Gastrocnemius medialis (tissue), 4 donors: Measurements from ENCODE around the gene PHACTR1.

Source experiments
- POLR2A ChIP-seq, 2 donors: fragments of 450-650 bp; IDR thresholded peaks; one replicate each; pipeline ENCODE4 v1.6.1; 2017; ENCODE audit warnings: antibody characterized with exemption in 2 of 2, mild to moderate bottlenecking in 2 of 2, moderate library complexity in 2 of 2
- TF ChIP-seq, protein P1 (sequence below), 5 experiments: fragments of 450-650 bp in 3 of 5; fragments of 200-600 bp in 2 of 5; sonication (generic) in 2 of 5; IDR thresholded peaks in 4 of 5; conservative IDR thresholded peaks in 1 of 5; 1 replicate in 4 of 5; 2 replicates in 1 of 5; pipeline ENCODE4 v1.5.1; 2016 to 2019; ENCODE audit warnings: antibody characterized with exemption in 5 of 5, mild to moderate bottlenecking in 3 of 5, moderate library complexity in 3 of 5

DNA sequence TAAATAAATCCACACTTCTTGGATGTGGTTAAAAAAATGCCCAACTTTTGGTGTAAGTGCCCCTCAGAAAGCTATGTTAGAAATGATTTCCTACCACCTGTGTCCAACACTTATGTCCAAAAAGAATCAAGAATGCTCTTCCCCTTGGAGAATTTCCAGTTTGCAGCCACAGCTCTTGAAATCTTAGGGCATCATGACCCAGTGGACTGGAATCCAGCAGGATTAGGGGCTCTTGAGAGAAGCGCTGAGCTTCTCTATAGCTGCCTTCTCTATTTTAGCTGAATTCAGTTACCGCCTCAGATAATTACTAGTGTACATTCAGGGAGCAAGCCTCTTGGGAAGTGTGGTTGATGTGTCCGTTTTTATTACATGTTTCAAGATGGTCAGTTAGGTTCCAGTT is 2.5 kb downstream of the PHACTR1 start:
- TF ChIP-seq, protein P1, sequence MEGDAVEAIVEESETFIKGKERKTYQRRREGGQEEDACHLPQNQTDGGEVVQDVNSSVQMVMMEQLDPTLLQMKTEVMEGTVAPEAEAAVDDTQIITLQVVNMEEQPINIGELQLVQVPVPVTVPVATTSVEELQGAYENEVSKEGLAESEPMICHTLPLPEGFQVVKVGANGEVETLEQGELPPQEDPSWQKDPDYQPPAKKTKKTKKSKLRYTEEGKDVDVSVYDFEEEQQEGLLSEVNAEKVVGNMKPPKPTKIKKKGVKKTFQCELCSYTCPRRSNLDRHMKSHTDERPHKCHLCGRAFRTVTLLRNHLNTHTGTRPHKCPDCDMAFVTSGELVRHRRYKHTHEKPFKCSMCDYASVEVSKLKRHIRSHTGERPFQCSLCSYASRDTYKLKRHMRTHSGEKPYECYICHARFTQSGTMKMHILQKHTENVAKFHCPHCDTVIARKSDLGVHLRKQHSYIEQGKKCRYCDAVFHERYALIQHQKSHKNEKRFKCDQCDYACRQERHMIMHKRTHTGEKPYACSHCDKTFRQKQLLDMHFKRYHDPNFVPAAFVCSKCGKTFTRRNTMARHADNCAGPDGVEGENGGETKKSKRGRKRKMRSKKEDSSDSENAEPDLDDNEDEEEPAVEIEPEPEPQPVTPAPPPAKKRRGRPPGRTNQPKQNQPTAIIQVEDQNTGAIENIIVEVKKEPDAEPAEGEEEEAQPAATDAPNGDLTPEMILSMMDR (IDR thresholded peaks at IDR 0.05 in 4 of 5, conservative IDR thresholded peaks at IDR 0.05 in 1 of 5), result no peak
- TF ChIP-seq POLR2A (IDR thresholded peaks at IDR 0.05), result no peak
